GM12892 (cell line): ENCODE data around the gene PLA2G12B.
"Not testable (repeated sequence)": the region's sequence is repeated elsewhere in the genome, so short reads cannot be mapped to it uniquely, and the experiment has no call there.

Experiments used
- POLR2A ChIP-seq: IDR thresholded peaks from 2 replicates; pipeline ENCODE4 v1.6.1; 2011; ENCODE audit warnings: low read depth, low read length, control low read depth
- POLR2AphosphoS5 ChIP-seq: IDR thresholded peaks from 2 replicates; pipeline ENCODE4 v1.6.1; 2011; ENCODE audit warnings: low read depth, low read length, control low read depth

GRCh38 chr10:72995459-72995858 is 40.9 kb upstream of the PLA2G12B start:
- not testable (repeated sequence) for TF ChIP-seq POLR2AphosphoS5, POLR2A
